Inflammatory macrophage treated with lipopolysaccharide for 4 hours (primary cell): ENCODE measurements around the gene MCC.
A peak's percentile ranks its signal among the peaks of the same experiment; 100 is the strongest.

Experiments used
- DNase-seq: peaks from one replicate; pipeline ENCODE4 v3.0.0-alpha.2; 2020

MCC gene

GRCh38 chr5:113193311-113193978 is 294.8 kb downstream of the MCC start:
- DNase-seq = no peak

GRCh38 chr5:113192541-113192940 is 295.7 kb downstream of the MCC start:
- DNase-seq = no peak

- no peak for DNase-seq
Observed at GRCh38 chr5:113190347-113190746, 297.9 kb downstream of the MCC start.

- DNase-seq = no peak
Observed at GRCh38 chr5:113189291-113189690, 299.0 kb downstream of the MCC start.

- no peak for DNase-seq
Observed at GRCh38 chr5:113188436-113188835, 299.8 kb downstream of the MCC start.

GRCh38 chr5:113187906-113188305 is 300.3 kb downstream of the MCC start:
- peak; percentile 2 for DNase-seq

- no peak for DNase-seq
Observed at GRCh38 chr5:113186061-113186460, 302.2 kb downstream of the MCC start.

- no peak for DNase-seq
Observed at GRCh38 chr5:113183694-113184093, 304.6 kb downstream of the MCC start.

- DNase-seq = no peak
Observed at GRCh38 chr5:113182658-113183344, 305.5 kb downstream of the MCC start.

GRCh38 chr5:113181853-113182490 is 306.3 kb downstream of the MCC start:
- DNase-seq = no peak

- no peak for DNase-seq
Observed at GRCh38 chr5:113181409-113181808, 306.8 kb downstream of the MCC start.

- DNase-seq = no peak
Observed at GRCh38 chr5:113179156-113179555, 309.1 kb downstream of the MCC start.

- no peak for DNase-seq
Observed at GRCh38 chr5:113178073-113178779, 310.0 kb downstream of the MCC start.

GRCh38 chr5:113177225-113177624 is 311.0 kb downstream of the MCC start:
- DNase-seq = no peak

- no peak for DNase-seq
Observed at GRCh38 chr5:113176734-113177133, 311.5 kb downstream of the MCC start.

- DNase-seq = no peak
Observed at GRCh38 chr5:113176196-113176595, 312.1 kb downstream of the MCC start.

- DNase-seq = no peak
Observed at GRCh38 chr5:113172231-113172826, 315.9 kb downstream of the MCC start.

- no peak for DNase-seq
Observed at GRCh38 chr5:113171520-113171919, 316.7 kb downstream of the MCC start.

GRCh38 chr5:113170707-113171106 is 317.5 kb downstream of the MCC start:
- no peak for DNase-seq

GRCh38 chr5:113169720-113170119 is 318.5 kb downstream of the MCC start:
- DNase-seq = no peak

- DNase-seq = no peak
Observed at GRCh38 chr5:113167985-113168384, 320.3 kb downstream of the MCC start.

GRCh38 chr5:113166852-113167366 is 321.3 kb downstream of the MCC start:
- no peak for DNase-seq

GRCh38 chr5:113166261-113166660 is 322.0 kb downstream of the MCC start:
- no peak for DNase-seq
